GM19351 (cell line): Measurements from ENCODE around the gene CDYL.

ENCODE experiments used
- ATAC-seq: cut with Tn5 transposase; IDR thresholded peaks from one replicate; pipeline ENCODE4 v1.9.1; 2021; ENCODE audit warnings: mild to moderate bottlenecking, moderate library complexity; ENCODE audit not compliant: unreplicated experiment

The CDYL gene

DNA sequence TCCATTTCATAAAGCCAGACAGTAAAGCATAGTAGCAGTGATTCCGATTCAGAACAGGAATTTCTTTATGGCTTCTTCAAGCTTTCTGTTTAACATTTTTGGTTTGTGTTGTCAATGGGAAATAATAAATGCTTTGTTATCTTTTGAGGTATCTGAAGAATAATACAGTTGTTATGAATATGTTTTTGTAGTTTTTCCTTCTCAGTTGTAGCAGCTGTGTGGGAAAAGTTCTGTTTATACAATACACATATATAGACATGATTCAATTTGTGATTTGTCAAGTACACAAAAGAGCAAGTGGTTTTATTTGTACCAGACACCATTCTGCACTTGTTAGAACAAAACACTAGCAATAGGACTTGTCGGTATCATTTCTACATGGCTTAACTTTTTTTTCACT, 96.6 kb downstream of the CDYL start:
- no peak for ATAC-seq

DNA sequence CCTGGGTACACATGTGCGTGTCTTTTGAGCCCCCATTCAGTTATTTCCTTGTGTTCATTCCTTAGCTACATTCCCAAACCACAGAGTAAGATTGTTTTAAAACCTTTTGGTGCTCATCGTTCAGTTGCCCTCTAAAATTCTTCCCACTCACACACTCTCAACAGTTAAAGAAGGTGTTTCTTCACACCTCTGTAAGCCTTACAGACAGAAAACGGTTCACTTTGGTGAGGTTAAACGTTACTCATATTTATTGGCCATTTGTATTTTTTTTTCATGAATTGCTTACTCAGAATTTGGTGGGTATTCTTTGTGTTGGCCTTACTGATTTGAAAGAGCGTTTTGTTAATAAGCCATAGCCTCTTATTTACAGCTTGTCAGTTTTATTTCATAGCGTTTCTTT, 97.7 kb downstream of the CDYL start:
- no peak for ATAC-seq

GRCh38 chr6:4879741-4880275, 103.6 kb downstream of the CDYL start:
- peak; percentile 73 for ATAC-seq

DNA sequence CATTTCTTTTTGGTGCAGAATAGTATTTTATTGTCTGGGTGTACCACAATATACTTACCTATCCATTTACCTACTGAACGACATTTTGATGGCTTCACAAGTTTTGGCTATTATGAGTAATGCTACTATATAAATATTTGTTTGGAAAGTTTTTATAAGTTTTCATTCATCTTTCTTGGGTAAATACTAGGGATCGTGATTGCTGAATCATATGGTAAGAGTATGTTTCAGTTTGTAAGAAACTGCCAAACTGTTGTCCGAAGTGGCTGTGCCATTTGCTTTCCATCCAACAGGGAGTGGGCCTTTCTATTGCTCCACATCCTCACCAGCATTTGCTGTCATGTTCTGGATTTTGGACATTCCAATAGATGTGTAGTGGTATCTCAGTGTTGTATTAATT, 104.2 kb downstream of the CDYL start:
- ATAC-seq, result peak; percentile 7

- no peak for ATAC-seq
Measured at GRCh38 chr6:4883298-4883697, 107.1 kb downstream of the CDYL start.

DNA sequence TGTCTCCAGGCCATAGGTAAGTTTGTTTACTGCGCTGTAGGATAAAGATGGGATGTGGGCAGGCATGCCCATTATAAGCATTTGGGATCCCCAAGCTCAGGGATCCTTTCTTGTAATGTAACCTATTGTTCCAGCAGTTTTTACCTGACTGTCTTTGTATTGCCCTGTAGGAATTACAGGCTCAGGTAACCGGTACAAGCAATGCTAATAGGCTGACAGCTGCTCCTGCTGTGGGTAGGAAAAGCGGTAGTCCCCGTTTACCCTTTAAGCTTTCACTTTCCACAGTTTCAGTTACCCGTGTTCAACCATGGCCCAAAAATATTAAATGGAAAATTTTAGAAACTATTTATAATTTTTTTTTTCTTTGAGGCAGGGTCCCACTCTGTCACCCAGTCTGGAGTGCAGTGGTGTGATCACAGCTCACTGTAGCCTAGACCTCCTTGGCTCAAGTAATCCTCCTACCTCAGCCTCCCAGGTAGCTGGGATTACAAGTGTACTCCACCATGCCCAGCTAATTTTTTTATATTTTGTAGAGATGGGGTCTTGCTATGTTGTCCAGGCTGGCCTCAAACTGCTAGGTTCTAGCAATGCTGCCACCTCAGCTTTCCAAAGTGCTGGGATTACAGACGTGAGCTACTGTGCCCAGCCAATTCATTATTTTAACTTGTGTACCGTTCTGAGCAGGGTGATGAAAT, 108.6 kb downstream of the CDYL start:
- ATAC-seq, result no peak

DNA sequence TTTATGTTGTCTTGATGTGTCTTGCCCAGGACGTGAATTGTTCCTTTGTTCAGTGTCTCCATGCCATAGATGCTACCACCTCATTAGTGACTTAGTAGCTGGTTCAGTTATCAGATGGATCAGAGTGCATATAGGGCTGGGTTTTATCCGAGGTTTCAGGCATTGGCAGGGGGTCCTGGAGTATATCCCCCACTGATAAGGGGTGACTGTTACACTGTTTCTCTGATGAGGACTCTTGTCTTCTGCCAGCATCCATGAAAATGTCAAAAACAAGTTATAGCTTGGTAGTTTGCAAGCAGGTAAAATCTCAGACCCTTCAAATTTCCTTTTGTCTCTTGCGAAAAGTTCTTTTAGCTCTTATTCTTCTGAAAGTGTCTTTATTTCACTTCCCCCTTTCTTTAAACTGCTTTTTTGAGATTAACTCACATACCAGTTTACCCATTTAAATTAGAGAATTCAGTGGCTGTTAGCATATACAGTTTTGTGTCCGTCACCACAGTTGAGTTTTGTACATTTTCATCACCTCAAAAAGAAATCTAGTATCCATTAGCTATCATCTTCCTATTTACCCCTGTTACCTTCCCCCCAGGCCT, 109.2 kb downstream of the CDYL start:
- no peak for ATAC-seq

DNA sequence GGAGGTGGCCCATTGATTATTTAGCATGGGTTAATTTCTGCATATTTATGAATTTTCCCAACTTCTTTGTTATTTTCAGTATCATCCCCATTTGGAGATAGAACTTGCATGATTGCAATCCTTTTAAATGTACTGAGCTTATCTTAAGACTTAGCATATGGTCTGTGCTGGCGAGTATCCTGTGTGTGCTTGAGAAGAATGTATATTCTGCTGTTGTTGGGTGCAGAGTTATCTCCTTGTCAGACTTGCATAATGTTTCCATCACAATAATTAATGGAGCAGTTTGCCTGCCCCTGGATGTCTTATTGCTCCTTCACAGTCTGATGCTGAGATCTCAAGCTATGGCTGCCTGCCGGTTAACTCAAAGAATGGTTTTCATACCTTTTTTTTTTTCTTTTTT, 112.6 kb downstream of the CDYL start:
- no peak for ATAC-seq

DNA sequence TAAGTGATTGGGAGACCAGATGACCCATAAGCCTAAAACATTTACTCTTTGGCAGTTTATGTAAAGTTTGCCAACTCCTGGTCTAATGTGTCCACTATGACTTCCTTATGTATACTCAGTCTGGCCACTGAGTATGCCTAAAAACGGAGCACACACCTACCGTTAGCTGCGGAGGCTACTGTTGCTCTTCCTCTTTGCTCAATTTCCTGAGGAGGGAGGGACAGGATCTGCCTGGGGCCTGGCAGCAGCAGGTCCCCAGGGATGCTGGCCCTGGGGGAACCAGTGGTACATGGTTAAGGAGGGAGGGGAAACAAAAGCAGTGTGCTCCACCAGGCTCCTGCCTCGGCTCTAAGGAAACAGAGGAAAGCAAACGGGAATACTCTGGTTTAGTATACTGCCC, 113.5 kb downstream of the CDYL start:
- no peak for ATAC-seq

DNA sequence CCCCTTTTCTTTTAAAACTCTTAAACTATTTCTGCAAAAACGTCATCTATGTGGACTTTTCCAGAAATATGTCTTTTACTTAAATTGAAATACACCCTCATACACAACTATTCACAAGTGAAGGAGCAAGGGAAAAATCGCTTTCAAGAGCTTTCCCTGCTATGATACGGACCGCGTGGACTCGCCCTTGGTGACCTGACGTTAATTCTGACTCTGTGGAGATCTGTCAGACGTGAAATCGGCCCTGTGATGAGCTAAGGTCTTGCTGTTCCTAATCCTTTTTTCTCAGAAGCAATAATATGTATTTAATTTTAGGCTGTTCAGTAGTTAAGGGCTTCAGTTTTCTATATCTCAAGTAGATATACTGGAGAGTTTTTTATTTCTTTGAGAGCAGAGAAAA, 114.0 kb downstream of the CDYL start:
- no peak for ATAC-seq

DNA sequence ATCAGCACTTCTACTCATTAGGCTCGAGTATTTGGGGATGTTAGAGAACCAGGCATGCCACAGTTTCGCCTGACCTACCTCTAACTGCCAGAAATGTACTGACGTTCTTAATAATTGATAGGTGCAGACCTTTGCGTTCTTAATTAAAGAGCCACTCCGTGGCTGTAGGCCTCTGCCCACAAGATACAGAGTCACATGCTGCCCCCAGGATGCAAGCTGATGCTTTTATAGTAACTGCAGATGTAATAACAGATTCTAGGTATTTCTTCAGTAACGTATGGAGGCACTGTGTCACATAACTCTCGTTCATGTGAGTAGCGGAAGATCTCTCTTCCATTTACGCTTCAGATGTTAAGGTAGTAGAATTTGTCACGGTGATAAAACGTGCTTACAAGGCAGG, 114.4 kb downstream of the CDYL start:
- no peak for ATAC-seq

- no peak for ATAC-seq
Measured at GRCh38 chr6:4891141-4891540, 114.9 kb downstream of the CDYL start.

DNA sequence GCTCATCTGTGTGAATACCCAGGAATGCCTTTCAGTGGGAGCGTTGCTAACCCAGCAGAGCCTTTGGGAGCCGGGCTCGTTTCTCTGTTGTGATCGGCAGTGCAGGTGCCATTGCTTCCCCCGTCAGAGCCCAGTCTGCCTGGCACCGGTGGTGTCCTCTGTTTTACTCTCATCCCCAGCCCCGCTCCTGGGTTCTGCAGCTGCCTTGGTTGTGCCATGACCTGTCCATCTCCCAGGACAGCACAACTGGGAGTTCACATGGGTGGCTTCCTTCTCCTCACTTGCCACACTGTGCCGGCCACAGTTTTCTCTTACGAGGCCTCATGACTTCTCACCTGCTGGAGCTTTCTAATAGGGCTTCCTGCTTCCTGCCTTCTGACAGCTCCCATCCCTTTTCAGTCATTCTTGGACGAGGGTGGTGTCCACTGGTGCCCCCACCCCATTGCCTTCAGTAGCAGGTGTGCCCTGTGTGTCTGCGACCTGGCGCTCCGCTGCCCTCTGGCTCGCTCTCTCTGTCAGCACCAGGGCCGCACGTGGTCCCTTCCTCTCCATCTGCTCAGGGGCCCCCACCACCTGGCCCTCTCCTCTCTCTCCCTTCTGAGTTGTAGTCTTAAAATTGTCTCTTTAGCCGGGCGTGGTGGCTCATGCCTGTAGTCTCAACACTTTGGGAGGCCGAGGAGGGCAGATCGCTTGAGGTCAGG, 116.7 kb downstream of the CDYL start:
- no peak for ATAC-seq

- ATAC-seq, result no peak
Measured at GRCh38 chr6:4894049-4894448, 117.8 kb downstream of the CDYL start.

- no peak for ATAC-seq
Measured at GRCh38 chr6:4895971-4896370, 119.8 kb downstream of the CDYL start.

GRCh38 chr6:4896401-4896800, 120.2 kb downstream of the CDYL start:
- ATAC-seq, result no peak

DNA sequence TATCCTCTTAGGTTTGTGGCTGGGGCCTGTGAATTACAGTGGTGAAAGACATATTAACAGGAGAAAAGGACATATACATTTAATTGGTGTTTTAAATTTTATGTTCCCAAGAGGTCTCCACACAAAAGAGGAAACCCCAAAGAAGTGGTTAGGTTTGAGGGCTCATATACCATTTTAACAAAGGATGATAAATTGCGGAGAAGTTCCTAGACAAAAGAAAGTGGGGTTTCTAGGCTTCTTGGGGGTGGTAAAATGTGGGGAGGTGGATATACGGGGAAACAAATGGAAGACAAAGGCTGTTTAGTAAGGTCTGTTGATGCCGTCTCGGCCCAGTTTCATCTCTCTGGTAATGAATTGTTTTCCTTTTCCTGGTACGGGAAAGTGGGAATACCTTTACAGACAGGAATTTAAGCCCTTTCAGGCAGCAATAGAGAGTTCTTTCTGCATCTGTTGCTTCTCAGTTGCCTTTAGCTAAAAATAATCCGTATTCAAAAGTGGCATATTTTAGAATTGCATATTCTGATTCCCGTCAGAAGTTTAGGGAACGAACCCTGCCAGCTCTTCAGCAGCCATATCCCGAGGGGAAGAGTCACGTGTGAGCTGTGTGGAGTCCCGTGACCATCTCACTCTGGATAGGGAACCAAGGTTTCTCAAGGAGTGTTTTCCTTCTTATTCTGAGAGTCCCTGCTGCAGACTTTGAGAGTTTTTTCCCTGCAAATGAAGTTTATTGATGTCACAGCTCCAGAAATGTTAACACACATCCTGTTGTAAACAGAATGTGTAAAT, 123.2 kb downstream of the CDYL start:
- ATAC-seq, result no peak

GRCh38 chr6:4901386-4902061, 125.3 kb downstream of the CDYL start:
- ATAC-seq, result peak; percentile 45

DNA sequence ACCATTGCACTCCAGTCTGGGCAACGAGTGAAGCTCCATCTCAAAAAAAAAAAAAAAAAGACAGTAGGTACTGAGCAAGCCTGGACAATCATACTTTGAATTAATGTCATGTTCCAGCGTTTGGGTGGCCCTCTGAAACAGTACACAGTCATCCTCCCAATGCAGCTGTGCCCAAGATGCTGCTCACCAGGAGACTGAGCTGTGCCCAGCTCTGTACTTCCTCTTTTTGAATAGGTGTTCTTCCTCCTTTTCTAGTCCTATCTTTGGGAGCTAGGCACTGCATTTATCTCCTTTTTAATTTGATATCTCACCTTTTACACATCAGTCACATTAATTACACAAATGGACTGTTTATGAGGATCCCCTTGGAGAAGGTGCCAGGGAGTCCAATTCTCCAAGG, 126.2 kb downstream of the CDYL start:
- no peak for ATAC-seq

DNA sequence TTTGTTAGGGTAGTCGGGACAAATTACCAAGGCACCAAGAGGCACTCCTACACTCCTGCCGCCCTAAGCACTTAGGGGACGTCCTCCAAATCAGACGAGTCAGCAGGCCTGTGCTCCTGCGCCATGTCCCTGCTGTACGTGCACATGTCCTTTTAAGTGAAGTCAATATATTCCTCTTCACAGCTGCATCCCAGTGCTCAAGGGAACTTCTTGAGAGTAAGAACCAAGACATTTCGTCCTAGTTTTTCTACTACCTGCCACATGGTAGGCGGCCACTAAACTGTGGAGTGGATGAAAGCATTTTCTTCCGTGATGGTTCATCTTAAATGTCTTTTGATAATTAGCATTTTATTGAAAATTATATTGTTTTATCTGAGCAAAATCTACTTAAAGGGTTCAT, 126.9 kb downstream of the CDYL start:
- ATAC-seq, result no peak
